PC-9 (cell line): ENCODE measurements around the gene GLIPR1. TPM values are rescaled to one million over a fixed set of nuclear protein-coding genes. Genes with fewer than 3 reads are reported as not detected.

Experiments used
- BruUV-seq: library from RNA; stranded (reverse); fragments of 400-500 nt; replicated peaks from 2 replicates; lab custom pipeline; 2021; lab: Mats Ljungman, UMichigan
- CTCF ChIA-PET: fragments of 300-600 bp; sonication (Branson Sonifier 250); formaldehyde crosslinking; loops from one replicate; lab custom pipeline; 2022; ENCODE audit warnings: antibody characterized with exemption; lab: Charles Lee
- POLR2A ChIA-PET: fragments of 300-600 bp; sonication (Branson Sonifier 250); formaldehyde crosslinking; loops from one replicate; lab custom pipeline; 2022; ENCODE audit warnings: antibody characterized with exemption; ENCODE audit not compliant: unreplicated experiment; lab: Charles Lee
- DNase-seq, 2 experiments: peaks; one replicate each; pipeline versions ENCODE4 v3.0.0 to v3.0.0-alpha.2; 2015 to 2022; ENCODE audit warnings: mixed read lengths in 1 of 2
- H2AFZ ChIP-seq: fragments of 200-600 bp; sonication (generic); 2 replicates; pipeline ENCODE4 v1.8.1; 2017; ENCODE audit warnings: antibody characterized with exemption
- H3F3A ChIP-seq: fragments of 200-600 bp; sonication (generic); 2 replicates; pipeline ENCODE4 v1.8.1; 2017; ENCODE audit warnings: antibody characterized with exemption, mild to moderate bottlenecking, low read depth; ENCODE audit not compliant: insufficient read depth
- H3K27ac ChIP-seq: fragments of 200-600 bp; sonication (generic); 2 replicates; pipeline ENCODE4 v1.6.1; 2016; ENCODE audit warnings: mixed run types
- H3K27me3 ChIP-seq: fragments of 200-600 bp; sonication (generic); 2 replicates; pipeline ENCODE4 v1.6.1; 2016; ENCODE audit warnings: low read depth, mixed run types; ENCODE audit not compliant: insufficient read depth
- H3K36me3 ChIP-seq: fragments of 200-600 bp; sonication (generic); 2 replicates; pipeline ENCODE4 v1.6.1; 2016; ENCODE audit warnings: low read depth, mixed run types
- H3K4me1 ChIP-seq: fragments of 200-600 bp; sonication (generic); replicated peaks from 2 replicates; pipeline ENCODE4 v1.6.1; 2016; ENCODE audit warnings: mixed run types; ENCODE audit not compliant: insufficient read depth
- H3K4me2 ChIP-seq: fragments of 200-600 bp; sonication (generic); 2 replicates; pipeline ENCODE4 v1.6.1; 2017; ENCODE audit warnings: mixed run types
- H3K4me3 ChIP-seq: fragments of 200-600 bp; sonication (generic); 2 replicates; pipeline ENCODE4 v1.6.1; 2016; ENCODE audit warnings: mixed run types
- H3K79me2 ChIP-seq: fragments of 200-600 bp; sonication (generic); 2 replicates; pipeline ENCODE4 v1.6.1; 2017; ENCODE audit warnings: low read depth, mixed run types
- H3K9me2 ChIP-seq: fragments of 200-600 bp; sonication (generic); 2 replicates; pipeline ENCODE4 v1.8.1; 2017; ENCODE audit warnings: mild to moderate bottlenecking; ENCODE audit not compliant: insufficient read depth
- H3K9me3 ChIP-seq: fragments of 200-600 bp; sonication (generic); 2 replicates; pipeline ENCODE4 v1.8.1; 2016; ENCODE audit warnings: low read depth; ENCODE audit not compliant: insufficient read depth
- H4K20me1 ChIP-seq: fragments of 200-600 bp; sonication (generic); 2 replicates; pipeline ENCODE4 v1.8.1; 2017; ENCODE audit not compliant: insufficient read depth
- EZH2 ChIP-seq: fragments of 200-600 bp; sonication (generic); IDR thresholded peaks from 2 replicates; pipeline ENCODE4 v1.8.0; 2017; ENCODE audit warnings: antibody characterized with exemption, low read depth
- intact Hi-C: fragments of 100-400 bp; cut with micrococcal nuclease; formaldehyde crosslinking; loops from one replicate; pipeline ENCODE4 v1.10.0; 2022; ENCODE audit not compliant: unreplicated experiment
- total RNA-seq: library from RNA; stranded (reverse); gene quantifications from 2 replicates; pipeline ENCODE4 v1.2.3, GENCODE V29; 2021
- TF ChIP-seq, protein P1 (sequence below): fragments of 200-600 bp; sonication (generic); conservative IDR thresholded peaks from 2 replicates; pipeline ENCODE4 v1.6.1; 2017; ENCODE audit warnings: mixed run types, antibody characterized with exemption, mild to moderate bottlenecking, moderate library complexity

Gene GLIPR1
- total RNA-seq, 1 experiment from 2014 or later, result 14.1 TPM

DNA sequence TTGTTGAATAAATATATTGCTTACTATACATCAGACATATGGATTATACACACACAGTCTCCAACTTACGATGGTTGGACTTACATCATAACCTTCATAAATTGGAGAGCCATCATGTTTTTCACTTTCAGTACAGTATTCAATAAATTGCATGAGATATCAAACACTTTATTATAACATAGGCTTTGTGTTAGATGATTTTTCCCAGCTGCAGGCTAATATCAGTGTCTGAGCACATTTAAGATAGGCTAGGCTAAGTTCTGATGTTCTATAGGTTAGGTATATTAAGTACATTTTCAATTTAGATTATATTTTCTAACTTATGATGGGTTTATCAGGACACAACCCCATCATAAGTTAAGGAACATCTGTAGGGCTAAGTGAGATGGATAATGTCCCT, 48.8 kb downstream of the GLIPR1 start:
- intact Hi-C loops, result loop anchor here (5.0 to 10.0 kb wide), 4 partner anchors 95 to 288 kb away; no protein-coding TSS in a partner anchor
- H3K9me3 ChIP-seq, result 0 out of 2 replicates have a peak, but pooled peaks cover 5% of the 10 kb centered on the region
- H3K9me2 ChIP-seq, result no peaks in the 10 kb centered on the region
- no peaks in the 10 kb centered on the region; the same call in 1 of the 2 replicates for H3K4me1 ChIP-seq
- BruUV-seq, result no TSS peak
- no peaks in the 10 kb centered on the region for H3K27me3 ChIP-seq
- TF ChIP-seq, protein P1, sequence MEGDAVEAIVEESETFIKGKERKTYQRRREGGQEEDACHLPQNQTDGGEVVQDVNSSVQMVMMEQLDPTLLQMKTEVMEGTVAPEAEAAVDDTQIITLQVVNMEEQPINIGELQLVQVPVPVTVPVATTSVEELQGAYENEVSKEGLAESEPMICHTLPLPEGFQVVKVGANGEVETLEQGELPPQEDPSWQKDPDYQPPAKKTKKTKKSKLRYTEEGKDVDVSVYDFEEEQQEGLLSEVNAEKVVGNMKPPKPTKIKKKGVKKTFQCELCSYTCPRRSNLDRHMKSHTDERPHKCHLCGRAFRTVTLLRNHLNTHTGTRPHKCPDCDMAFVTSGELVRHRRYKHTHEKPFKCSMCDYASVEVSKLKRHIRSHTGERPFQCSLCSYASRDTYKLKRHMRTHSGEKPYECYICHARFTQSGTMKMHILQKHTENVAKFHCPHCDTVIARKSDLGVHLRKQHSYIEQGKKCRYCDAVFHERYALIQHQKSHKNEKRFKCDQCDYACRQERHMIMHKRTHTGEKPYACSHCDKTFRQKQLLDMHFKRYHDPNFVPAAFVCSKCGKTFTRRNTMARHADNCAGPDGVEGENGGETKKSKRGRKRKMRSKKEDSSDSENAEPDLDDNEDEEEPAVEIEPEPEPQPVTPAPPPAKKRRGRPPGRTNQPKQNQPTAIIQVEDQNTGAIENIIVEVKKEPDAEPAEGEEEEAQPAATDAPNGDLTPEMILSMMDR, result no peak
- TF ChIP-seq EZH2, result no peak
- no peaks in the 10 kb centered on the region for H3K36me3 ChIP-seq
- no peaks in the 10 kb centered on the region for H3F3A ChIP-seq
- no peak overlapping the region for H3K27ac ChIP-seq
- no peak overlapping the region for H2AFZ ChIP-seq
- H3K4me2 ChIP-seq, result no peak overlapping the region
- H4K20me1 ChIP-seq, result no peaks in the 10 kb centered on the region
- ChIA-PET POLR2A (no interaction called here), CTCF (no interaction called here)
- no peaks in the 10 kb centered on the region for H3K79me2 ChIP-seq
- DNase-seq, result no peak
- no peak overlapping the region for H3K4me3 ChIP-seq

DNA sequence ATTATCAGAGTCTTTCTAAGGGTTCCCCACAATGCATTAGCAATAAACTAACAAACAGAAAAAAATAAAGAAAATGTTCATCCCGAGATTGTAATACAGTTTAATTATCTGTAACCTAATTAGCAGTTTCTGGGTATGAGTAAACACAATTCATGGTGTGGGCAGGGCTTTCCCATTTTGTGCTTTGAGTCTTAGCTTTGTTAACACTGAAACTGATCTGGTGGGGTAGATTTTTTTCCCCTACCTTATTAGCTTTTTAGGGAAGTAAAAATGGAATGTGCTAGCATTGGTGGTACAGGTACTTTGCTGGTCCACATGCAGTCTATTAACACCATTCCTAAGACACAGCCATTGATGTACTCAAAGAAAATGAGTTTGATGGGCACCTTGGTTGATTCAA, 49.3 kb downstream of the GLIPR1 start:
- no peak for DNase-seq
- no peaks in the 10 kb centered on the region for H3K79me2 ChIP-seq
- CTCF ChIA-PET, result no interaction called here
- H3K4me3 ChIP-seq, result no peak overlapping the region
- TF ChIP-seq EZH2, result no peak
- TF ChIP-seq, protein P1, result no peak
- no peak overlapping the region for H2AFZ ChIP-seq
- H3K9me2 ChIP-seq, result no peaks in the 10 kb centered on the region
- H3K27ac ChIP-seq, result no peak overlapping the region
- H4K20me1 ChIP-seq, result no peaks in the 10 kb centered on the region
- POLR2A ChIA-PET, result no interaction called here
- H3K4me2 ChIP-seq, result no peak overlapping the region
- no TSS peak for BruUV-seq
- 0 out of 2 replicates have a peak, but pooled peaks cover 6% of the 10 kb centered on the region for H3K9me3 ChIP-seq
- no peaks in the 10 kb centered on the region; the same call in 1 of the 2 replicates for H3K4me1 ChIP-seq
- H3K27me3 ChIP-seq, result no peaks in the 10 kb centered on the region
- no peaks in the 10 kb centered on the region for H3K36me3 ChIP-seq
- intact Hi-C loops, result loop anchor here (5.0 to 10.0 kb wide), 4 partner anchors 95 to 287 kb away; no protein-coding TSS in a partner anchor
- no peaks in the 10 kb centered on the region for H3F3A ChIP-seq

DNA sequence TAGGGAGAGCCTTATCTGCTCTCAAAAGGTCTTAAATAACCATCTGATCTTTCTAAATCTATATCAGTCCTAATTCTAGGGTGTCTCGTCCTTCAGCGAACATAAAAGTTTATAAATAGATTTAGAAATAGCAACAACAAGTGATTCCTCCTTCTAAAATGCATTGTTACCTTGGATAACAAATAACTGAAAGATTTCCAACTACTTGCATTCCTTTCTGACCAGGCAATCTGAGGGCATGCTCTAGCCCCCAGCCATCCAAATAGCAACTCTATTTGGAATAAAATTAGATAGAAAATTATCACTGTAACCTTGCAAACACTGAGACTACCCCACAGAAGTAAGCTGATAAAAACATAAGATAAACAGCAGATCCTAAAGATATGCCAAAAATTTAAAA, 52.7 kb downstream of the GLIPR1 start:
- H3K4me2 ChIP-seq, result no peak overlapping the region
- intact Hi-C loops, result no loop called here
- DNase-seq, result no peak
- H3K4me1 ChIP-seq, result no peaks in the 10 kb centered on the region
- H3K36me3 ChIP-seq, result no peaks in the 10 kb centered on the region
- no peaks in the 10 kb centered on the region for H3F3A ChIP-seq
- BruUV-seq, result no TSS peak
- H3K27me3 ChIP-seq, result no peaks in the 10 kb centered on the region
- H2AFZ ChIP-seq, result no peak overlapping the region
- H3K79me2 ChIP-seq, result no peaks in the 10 kb centered on the region
- no peaks in the 10 kb centered on the region for H4K20me1 ChIP-seq
- no peaks in the 10 kb centered on the region for H3K9me2 ChIP-seq
- H3K4me3 ChIP-seq, result no peak overlapping the region
- no peak overlapping the region for H3K27ac ChIP-seq
- TF ChIP-seq, protein P1, result no peak
- TF ChIP-seq EZH2, result no peak
- POLR2A ChIA-PET, result no interaction called here
- CTCF ChIA-PET, result interaction anchor here (0.5 kb wide), 1 partner anchor 1325 kb away, joined by 3 read pairs; no protein-coding TSS in a partner anchor
- 0 out of 2 replicates have a peak, but pooled peaks cover 6% of the 10 kb centered on the region for H3K9me3 ChIP-seq
